OCI-LY7 (cell line): Measurements from ENCODE around the gene FAT4.

Experiments used
- CTCF ChIP-seq: fragments of 200-600 bp; sonication (generic); conservative IDR thresholded peaks from 2 replicates; pipeline ENCODE4 v1.5.1; 2014; ENCODE audit warnings: mild to moderate bottlenecking, antibody characterized with exemption, low read length, moderate library complexity, mixed read lengths
- EZH2phosphoT487 ChIP-seq: fragments of 200-600 bp; sonication (generic); IDR thresholded peaks from 2 replicates; pipeline ENCODE4 v1.6.1; 2018; ENCODE audit warnings: low read depth, borderline replicate concordance, mild to moderate bottlenecking, mixed run types, antibody characterized with exemption, low read length, moderate library complexity, mixed read lengths

GRCh38 chr4:125346616-125347015 is 31.9 kb downstream of the FAT4 start:
- TF ChIP-seq CTCF (no peak), EZH2phosphoT487 (no peak)
